Activated CD8-positive, alpha-beta T cell treated with anti-CD3 and anti-CD28 coated beads, Interleukin-2, amount 10 ng/mL, durations not matched to agents 7 days and 5 days (primary cell): Measurements from ENCODE around the gene C1orf216. TPM values are rescaled to one million over a fixed set of nuclear protein-coding genes. Genes with fewer than 3 reads are reported as not detected.
"Not testable (repeated sequence)": the region's sequence is repeated elsewhere in the genome, so short reads cannot be mapped to it uniquely, and the experiment has no call there.

Source experiments
- ATAC-seq: fragments of 150-1000 bp; cut with Tn5 transposase; one replicate; pipeline ENCODE4 v1.10.0; 2021; ENCODE audit warnings: moderate library complexity
- CTCF ChIA-PET: fragments of 350-600 bp; sonication (Branson Sonifier 250); formaldehyde crosslinking; loops from one replicate; lab custom pipeline; 2021; ENCODE audit warnings: antibody characterized with exemption; lab: Charles Lee
- POLR2A ChIA-PET: fragments of 350-600 bp; sonication (Branson Sonifier 250); formaldehyde crosslinking; loops from one replicate; lab custom pipeline; 2021; ENCODE audit warnings: antibody characterized with exemption; lab: Charles Lee
- DNase-seq: peaks from one replicate; pipeline ENCODE4 v3.0.0-alpha.2; 2020
- H3K27ac Mint-ChIP-seq: one replicate; pipeline ENCODE4 v1.8.0; 2021; ENCODE audit warnings: mild to moderate bottlenecking, mixed read lengths
- H3K27me3 Mint-ChIP-seq: one replicate; pipeline ENCODE4 v1.8.0; 2021; ENCODE audit warnings: low read depth, mixed read lengths
- H3K36me3 Mint-ChIP-seq: one replicate; pipeline ENCODE4 v1.8.0; 2021; ENCODE audit warnings: low read depth, mixed read lengths
- H3K4me1 Mint-ChIP-seq: one replicate; pipeline ENCODE4 v1.8.0; 2021; ENCODE audit warnings: low read depth, mixed read lengths
- H3K4me3 Mint-ChIP-seq: one replicate; pipeline ENCODE4 v1.8.0; 2021; ENCODE audit warnings: mild to moderate bottlenecking, mixed read lengths
- H3K9me3 Mint-ChIP-seq: one replicate; pipeline ENCODE4 v1.8.0; 2022; ENCODE audit warnings: mixed read lengths; ENCODE audit not compliant: insufficient read depth
- total RNA-seq, 2 experiments: library from RNA; stranded (reverse); gene quantifications; one replicate each; pipeline ENCODE4 v1.2.3, GENCODE V29; 2021

The C1orf216 gene
- total RNA-seq, 2 experiments from 2014 or later, result 16.7 to 17.2 TPM

DNA sequence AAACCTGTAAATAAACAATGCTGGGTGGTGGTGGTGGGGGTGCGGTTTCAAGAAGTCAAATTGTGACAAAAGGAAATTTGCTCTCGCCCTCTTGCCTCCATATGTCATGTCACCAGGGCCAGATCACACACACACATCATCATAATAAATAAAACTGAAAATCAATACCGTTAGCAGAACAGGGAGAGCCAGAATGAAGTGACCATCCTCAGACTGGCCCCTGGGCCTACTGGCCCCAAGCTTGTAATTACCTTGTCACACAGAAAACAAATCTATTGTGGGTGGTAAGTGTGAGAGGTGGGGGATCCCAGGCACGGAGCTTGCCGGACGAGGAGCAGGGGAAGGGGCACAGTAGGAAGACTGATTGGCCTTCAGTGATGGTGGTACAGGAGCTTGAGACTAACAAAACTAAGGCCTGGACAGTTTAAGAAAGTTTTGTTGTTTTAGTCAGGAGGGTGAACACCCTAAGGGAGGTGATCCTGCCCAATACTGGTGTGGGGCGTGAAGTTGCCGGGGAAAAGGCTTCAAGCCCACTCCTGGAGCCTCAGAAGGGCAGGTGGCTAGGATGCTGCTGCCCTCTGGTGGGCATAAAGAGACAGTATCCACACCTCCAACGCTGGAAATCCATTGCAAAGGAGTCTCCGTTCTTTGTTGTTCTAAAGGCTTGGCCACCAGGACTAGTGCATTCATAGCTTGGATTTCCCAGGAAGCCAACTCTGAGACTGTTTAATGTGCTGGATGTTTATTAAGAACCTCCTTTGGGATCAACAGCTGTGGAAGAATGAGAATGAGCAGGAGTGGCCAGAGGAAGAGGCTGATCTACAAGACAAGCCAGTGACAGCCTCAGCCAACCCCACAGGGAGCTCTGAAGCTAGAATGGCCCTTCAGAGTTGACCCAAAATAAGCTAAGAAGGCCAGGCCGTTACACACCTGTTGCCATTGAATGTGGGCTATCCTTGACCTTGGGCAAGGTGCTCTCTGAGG, 8.1 kb upstream of the C1orf216 start:
- peak; percentile 62 for DNase-seq
- Mint-ChIP-seq H3K27me3 (no peaks in the 10 kb centered on the region), H3K36me3 (peaks cover 26% of the 10 kb centered on the region), H3K27ac (no peak overlapping the region), H3K4me1 (peaks cover 3% of the 10 kb centered on the region), H3K4me3 (no peak overlapping the region), H3K9me3 (no peaks in the 10 kb centered on the region)
- ChIA-PET CTCF (interaction anchor here (0.6 to 10.9 kb wide), 37 partner anchors 11 to 332 kb away, joined by 3 to 118 read pairs (median 4); partner anchors contain the start of genes C1orf216, CLSPN and TFAP2E), POLR2A (interaction anchor here (1.5 kb wide), 1 partner anchor 43 kb away, joined by 4 read pairs; the partner anchor contains the start of gene CLSPN)
- peak; percentile 87 for ATAC-seq

DNA sequence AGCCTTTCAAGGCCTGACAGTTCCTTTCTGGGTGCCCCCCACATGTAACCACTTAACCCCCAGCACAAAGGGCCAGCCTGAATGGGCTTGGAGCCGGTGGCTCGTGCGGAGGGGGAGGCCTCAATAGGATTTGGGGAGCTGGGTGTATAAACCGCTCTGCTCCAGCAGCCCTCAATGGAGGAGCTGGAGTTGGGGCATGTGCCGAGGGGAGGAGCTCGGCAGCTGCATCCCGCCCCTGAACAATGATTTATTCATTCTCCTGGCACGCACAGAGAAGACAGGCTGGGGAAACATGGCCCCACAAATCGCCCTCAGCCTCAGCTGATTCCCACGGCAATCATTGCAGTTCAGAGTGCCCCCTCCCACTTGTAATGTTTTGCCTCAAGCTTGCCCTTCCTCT, 6.9 kb upstream of the C1orf216 start:
- peaks cover 3% of the 10 kb centered on the region for H3K4me1 Mint-ChIP-seq
- peaks cover 20% of the 10 kb centered on the region for H3K36me3 Mint-ChIP-seq
- H3K27ac Mint-ChIP-seq, result no peak overlapping the region
- no peaks in the 10 kb centered on the region for H3K27me3 Mint-ChIP-seq
- no peak overlapping the region for H3K4me3 Mint-ChIP-seq
- POLR2A ChIA-PET, result no interaction called here
- CTCF ChIA-PET, result interaction anchor here (1.2 to 10.9 kb wide), 15 partner anchors 11 to 274 kb away, joined by 3 to 118 read pairs (median 8); partner anchors contain the start of genes C1orf216, CLSPN and TFAP2E
- ATAC-seq (no peak), DNase-seq (no peak)
- no peaks in the 10 kb centered on the region for H3K9me3 Mint-ChIP-seq

DNA sequence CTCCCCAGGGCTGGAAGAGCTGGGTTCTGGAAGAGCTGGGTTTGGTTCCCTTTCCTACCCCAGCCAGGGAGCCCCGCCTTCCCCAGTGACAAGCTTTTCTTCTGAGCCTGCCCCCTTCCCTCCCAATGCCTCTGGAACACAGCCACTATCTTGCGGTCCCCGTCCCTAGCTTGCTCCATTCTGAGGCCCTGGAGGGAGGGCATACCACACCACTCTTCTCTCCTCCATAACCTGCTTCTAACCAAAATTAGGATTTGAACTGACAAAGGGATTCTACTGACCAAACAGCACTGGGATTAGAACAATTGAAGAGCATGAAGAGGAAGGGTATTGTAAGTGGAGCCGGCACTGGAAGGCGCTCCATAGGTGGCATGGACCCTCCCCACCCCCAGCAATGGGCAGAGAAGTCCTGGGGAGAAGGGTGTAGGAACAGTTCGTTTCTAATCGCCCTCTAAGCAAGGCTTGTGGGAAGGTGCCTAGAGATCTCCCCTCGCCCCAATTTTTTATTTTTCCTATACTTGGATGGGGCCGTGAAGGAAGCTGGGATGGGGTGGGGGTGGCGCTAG, 690 bp downstream of the C1orf216 start:
- CTCF ChIA-PET, result interaction anchor here (0.7 to 7.5 kb wide), 8 partner anchors 9 to 153 kb away, joined by 3 to 118 read pairs (median 26); partner anchors contain the start of genes CLSPN and TFAP2E
- Mint-ChIP-seq H3K9me3 (no peaks in the 10 kb centered on the region), H3K36me3 (peaks cover 18% of the 10 kb centered on the region), H3K27ac (peak overlapping the region; percentile 3), H3K4me1 (peaks cover 35% of the 10 kb centered on the region), H3K4me3 (peak overlapping the region; percentile 83), H3K27me3 (no peaks in the 10 kb centered on the region)
- POLR2A ChIA-PET, result interaction anchor here (1.4 kb wide), 1 partner anchor 11 kb away, joined by 3 read pairs; no protein-coding TSS in a partner anchor
- ATAC-seq (no peak), DNase-seq (no peak)

DNA sequence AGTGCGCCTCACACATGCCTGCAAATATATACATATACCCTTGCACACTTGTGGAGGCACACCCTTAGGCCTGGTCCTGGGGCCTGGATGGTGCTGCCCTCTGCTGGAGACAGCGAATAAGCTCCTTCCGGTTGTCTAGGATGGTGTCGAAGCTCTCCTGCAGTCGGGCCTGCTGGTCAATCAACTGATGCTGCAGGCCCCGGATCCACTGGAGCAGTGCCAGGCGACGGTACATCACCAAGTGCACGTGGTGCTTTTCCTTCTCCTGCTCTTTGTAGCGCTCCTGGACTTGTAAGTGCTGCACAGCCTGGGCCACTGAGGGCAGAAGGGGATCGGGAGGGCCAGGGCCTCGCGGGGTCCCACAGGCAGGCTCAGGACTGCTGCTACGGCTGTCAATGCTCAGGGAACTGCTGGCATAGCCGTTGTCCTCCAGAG, 3.1 kb downstream of the C1orf216 start:
- POLR2A ChIA-PET, result interaction anchor here (0.7 to 1.3 kb wide), 5 partner anchors 30 to 159 kb away, joined by 3 to 5 read pairs (median 3); partner anchors contain the start of genes CLSPN and KIAA0319L
- Mint-ChIP-seq H3K4me3 (peak overlapping the region; percentile 35), H3K36me3 (peaks cover 18% of the 10 kb centered on the region), H3K9me3 (no peaks in the 10 kb centered on the region), H3K27me3 (no peaks in the 10 kb centered on the region), H3K27ac (no peak overlapping the region), H3K4me1 (peaks cover 35% of the 10 kb centered on the region)
- CTCF ChIA-PET, result interaction anchor here (0.6 to 7.5 kb wide), 49 partner anchors 10 to 736 kb away, joined by 3 to 118 read pairs (median 4); partner anchors contain the start of genes KIAA0319L, NCDN and TFAP2E
- DNase-seq (peak; percentile 87), ATAC-seq (peak; percentile 62)

DNA sequence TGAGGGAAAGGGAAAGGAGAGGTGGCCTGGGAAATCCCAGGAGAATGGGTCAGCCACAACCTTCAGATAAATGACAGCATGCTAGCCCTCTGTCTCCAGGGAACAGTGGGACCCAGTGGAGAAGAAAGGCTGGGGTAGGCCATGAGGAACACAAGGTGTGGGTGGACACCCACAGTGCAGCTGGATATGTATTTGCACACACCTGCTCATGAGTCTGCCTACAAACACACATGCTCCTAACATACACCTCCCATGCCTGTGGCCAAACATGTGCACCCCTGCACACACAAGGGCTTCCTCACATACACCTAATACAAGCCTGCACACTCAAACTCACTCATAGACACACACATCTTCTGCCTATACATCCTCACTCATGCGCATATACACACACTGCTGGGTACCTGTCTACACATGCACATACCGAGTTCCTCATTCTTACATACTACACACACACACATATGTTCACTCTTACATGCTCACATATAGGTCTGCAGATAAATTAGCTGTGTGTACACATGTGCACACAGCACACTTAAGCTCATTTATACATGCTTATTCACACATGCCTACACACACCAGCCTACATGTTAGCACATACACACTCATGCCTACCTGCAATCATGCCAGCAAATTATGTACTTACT, 3.6 kb downstream of the C1orf216 start:
- DNase-seq (no peak), ATAC-seq (no peak)
- H3K27ac Mint-ChIP-seq, result no peak overlapping the region
- POLR2A ChIA-PET, result interaction anchor here (0.7 to 1.0 kb wide), 4 partner anchors 30 to 121 kb away, joined by 3 to 4 read pairs (median 3); partner anchors contain the start of gene CLSPN
- H3K4me3 Mint-ChIP-seq, result no peak overlapping the region
- H3K27me3 Mint-ChIP-seq, result no peaks in the 10 kb centered on the region
- no peaks in the 10 kb centered on the region for H3K9me3 Mint-ChIP-seq
- CTCF ChIA-PET, result interaction anchor here (0.5 to 7.5 kb wide), 41 partner anchors 9 to 735 kb away, joined by 3 to 118 read pairs (median 5); partner anchors contain the start of genes KIAA0319L, NCDN and TFAP2E
- peaks cover 18% of the 10 kb centered on the region for H3K36me3 Mint-ChIP-seq
- H3K4me1 Mint-ChIP-seq, result peaks cover 35% of the 10 kb centered on the region

DNA sequence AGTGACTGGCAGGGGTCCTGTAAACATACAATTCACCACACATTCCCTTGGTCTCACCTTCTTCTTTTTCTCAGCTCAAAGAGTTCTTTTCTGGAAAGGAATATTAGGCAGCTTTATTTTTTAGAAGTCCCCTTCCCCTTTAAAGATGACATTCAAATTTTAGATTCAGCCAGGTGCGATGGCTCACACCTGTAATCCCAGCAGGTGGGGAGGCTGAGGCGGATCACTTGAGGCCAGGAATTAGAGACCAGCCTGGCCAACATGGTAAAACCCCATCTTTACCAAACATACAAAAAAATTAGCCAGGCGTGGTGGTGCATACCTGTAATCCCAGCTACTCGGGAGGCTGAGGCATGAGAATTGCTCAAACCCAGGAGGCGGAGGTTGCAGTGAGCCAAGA, 7.6 kb downstream of the C1orf216 start:
- not testable (repeated sequence) for DNase-seq, H3K9me3 Mint-ChIP-seq, H3K27ac Mint-ChIP-seq, ATAC-seq, H3K4me3 Mint-ChIP-seq
- ChIA-PET POLR2A (interaction anchor here (0.6 kb wide), 1 partner anchor 140 kb away, joined by 3 read pairs; no protein-coding TSS in a partner anchor), CTCF (interaction anchor here (7.5 kb wide), 1 partner anchor 16 kb away, joined by 118 read pairs; no protein-coding TSS in a partner anchor)
- Mint-ChIP-seq H3K36me3 (peaks cover 18% of the 10 kb centered on the region), H3K27me3 (peaks cover 30% of the 10 kb centered on the region), H3K4me1 (peaks cover 24% of the 10 kb centered on the region)

DNA sequence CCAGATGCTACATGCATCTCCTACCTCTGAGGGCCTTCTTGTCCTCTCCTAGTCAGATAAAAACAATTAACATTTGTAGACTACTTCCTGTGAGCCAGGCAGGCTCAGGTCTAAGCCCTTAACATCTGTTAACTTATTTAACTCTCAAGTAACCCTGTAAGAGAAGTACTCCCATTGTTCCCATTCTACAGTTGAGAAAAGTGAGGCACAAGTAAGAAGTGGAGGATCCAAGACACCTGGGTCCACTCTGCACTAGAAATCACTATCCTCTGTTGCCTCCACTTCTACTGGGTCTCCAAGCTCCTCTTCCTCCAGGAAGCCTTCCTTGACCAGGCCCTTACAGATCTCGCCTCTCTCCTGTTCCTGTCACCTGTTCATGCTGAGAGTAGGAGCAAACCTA, 9.7 kb downstream of the C1orf216 start:
- peaks cover 5% of the 10 kb centered on the region for H3K36me3 Mint-ChIP-seq

DNA sequence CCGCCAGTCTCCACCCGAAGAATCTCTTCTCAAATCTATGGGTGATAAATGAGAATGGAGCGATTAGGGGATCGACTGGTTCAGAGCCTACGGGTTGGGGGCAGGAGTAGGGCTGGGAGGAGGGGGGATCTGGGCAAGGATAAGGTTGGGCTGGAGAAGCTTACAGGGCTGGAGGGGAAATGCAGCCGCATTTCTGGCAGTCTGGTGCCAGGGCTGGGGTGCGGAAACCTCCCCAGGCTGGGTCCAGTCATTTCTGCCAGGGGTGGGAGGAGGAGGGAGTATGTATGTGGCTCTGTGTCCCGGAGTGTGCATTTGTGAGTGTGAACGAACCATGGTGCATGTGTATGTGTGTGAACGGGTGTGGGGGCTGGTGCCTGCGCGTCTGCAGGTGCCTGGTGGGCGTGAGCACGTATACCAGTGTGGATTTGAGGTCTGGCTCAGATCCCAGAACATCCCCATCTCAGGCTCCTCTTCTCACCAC, 10.2 kb downstream of the C1orf216 start:
- H3K27me3 Mint-ChIP-seq, result peaks cover 42% of the 10 kb centered on the region
- DNase-seq (no peak), ATAC-seq (peak; percentile 4)
- ChIA-PET CTCF (interaction anchor here (1.9 to 6.4 kb wide), 2 partner anchors 8 to 140 kb away, joined by 8 to 60 read pairs; no protein-coding TSS in a partner anchor), POLR2A (no interaction called here)
- peaks cover 3% of the 10 kb centered on the region for H3K36me3 Mint-ChIP-seq
- no peaks in the 10 kb centered on the region for H3K9me3 Mint-ChIP-seq
- peak overlapping the region; percentile 31 for H3K4me3 Mint-ChIP-seq
- no peak overlapping the region for H3K27ac Mint-ChIP-seq
- H3K4me1 Mint-ChIP-seq, result peaks cover 15% of the 10 kb centered on the region

More for the DNA sequence above, 9.7 kb downstream of the C1orf216 start:
- ChIA-PET CTCF (interaction anchor here (6.4 kb wide), 1 partner anchor 7 kb away, joined by 60 read pairs; no protein-coding TSS in a partner anchor), POLR2A (no interaction called here)
- ATAC-seq (no peak), DNase-seq (no peak)
- H3K27ac Mint-ChIP-seq, result no peak overlapping the region
- H3K4me3 Mint-ChIP-seq, result peak overlapping the region; percentile 31
- H3K4me1 Mint-ChIP-seq, result peaks cover 15% of the 10 kb centered on the region
- H3K27me3 Mint-ChIP-seq, result peaks cover 42% of the 10 kb centered on the region
- no peaks in the 10 kb centered on the region for H3K9me3 Mint-ChIP-seq

DNA sequence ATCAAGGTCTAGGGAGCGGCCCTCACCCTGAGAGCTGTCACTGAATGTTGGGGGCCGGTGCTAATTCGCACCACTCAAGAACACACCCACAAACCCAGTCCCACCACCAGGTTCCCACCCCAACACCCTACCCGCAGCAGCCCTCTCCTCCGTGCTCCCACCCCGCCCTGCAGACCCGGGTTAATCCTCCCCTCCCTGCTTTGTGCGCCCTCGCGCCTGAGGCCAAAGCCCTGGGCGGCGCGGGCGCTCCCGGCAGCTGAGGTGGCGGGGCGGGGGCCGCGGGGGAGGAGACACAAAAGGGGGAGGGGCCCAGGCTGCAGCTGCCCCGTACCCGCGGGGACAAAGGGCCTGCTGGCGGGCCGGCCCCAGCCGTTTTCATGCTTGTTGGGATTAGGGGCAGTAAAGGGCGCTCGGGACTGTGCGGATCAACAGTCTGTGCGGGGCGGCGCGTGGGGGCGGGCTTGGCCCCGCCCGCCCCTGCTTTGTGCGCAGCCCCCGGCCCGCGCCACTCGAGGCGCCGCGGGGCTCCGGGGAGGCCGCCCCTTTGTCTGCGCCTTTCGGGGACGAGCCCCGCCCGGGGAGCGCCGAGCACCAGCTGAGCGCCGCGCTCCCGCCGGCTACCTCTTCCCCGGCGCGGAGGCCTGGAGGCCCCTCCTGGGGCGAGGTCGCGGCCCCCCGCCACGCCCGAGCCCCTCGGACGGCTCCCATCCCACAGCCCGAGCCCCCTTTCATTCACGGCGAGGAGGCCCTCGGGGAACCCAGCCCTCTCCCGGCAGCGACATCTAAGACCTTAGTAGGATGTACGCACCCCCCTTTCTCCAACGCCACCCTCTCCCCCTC, 10.9 kb downstream of the C1orf216 start:
- H3K4me3 Mint-ChIP-seq, result peak overlapping the region; percentile 71
- H3K36me3 Mint-ChIP-seq, result peaks cover 3% of the 10 kb centered on the region
- H3K9me3 Mint-ChIP-seq, result no peaks in the 10 kb centered on the region
- H3K4me1 Mint-ChIP-seq, result peaks cover 15% of the 10 kb centered on the region
- peak; percentile 27 for DNase-seq
- CTCF ChIA-PET, result interaction anchor here (1.0 to 6.4 kb wide), 3 partner anchors 8 to 257 kb away, joined by 3 to 60 read pairs (median 8); no protein-coding TSS in a partner anchor
- peaks cover 45% of the 10 kb centered on the region for H3K27me3 Mint-ChIP-seq
- POLR2A ChIA-PET, result interaction anchor here (1.2 kb wide), 1 partner anchor 9 kb away, joined by 3 read pairs; no protein-coding TSS in a partner anchor
- peak; percentile 62 for ATAC-seq
- H3K27ac Mint-ChIP-seq, result no peak overlapping the region
